CD4-positive, alpha-beta T cell (primary cell): ENCODE data around the gene FGF16. TPM values are rescaled to one million over a fixed set of nuclear protein-coding genes. Genes with fewer than 3 reads are reported as not detected.

Experiments
- ATAC-seq: fragments of 200-7000 bp; cut with Tn5 transposase; one replicate; pipeline ENCODE4 v1.10.0; 2022; ENCODE audit warnings: mild to moderate bottlenecking; ENCODE audit not compliant: poor library complexity
- CTCF ChIA-PET: fragments of 350-600 bp; sonication (Branson Sonifier 250); formaldehyde crosslinking; loops from one replicate; lab custom pipeline; 2021; ENCODE audit warnings: antibody characterized with exemption, inconsistent platforms; lab: Charles Lee
- POLR2A ChIA-PET: fragments of 350-600 bp; sonication (Branson Sonifier 250); formaldehyde crosslinking; loops from one replicate; lab custom pipeline; 2021; ENCODE audit warnings: antibody characterized with exemption, inconsistent platforms; lab: Charles Lee
- DNase-seq, 14 experiments: peaks; one replicate each; pipeline ENCODE4 v3.0.0-alpha.2; 2013 to 2020; ENCODE audit warnings: mixed read lengths in 2 of 14
- H3K27ac ChIP-seq, 2 donors: one replicate each; pipeline versions ENCODE4 v1.5.1 to v1.7.0; 2013; ENCODE audit warnings: low read length in 2 of 2, low read depth in 1 of 2, mild to moderate bottlenecking in 1 of 2
- H3K27me3 ChIP-seq, 2 experiments: 1 replicate in 1 of 2; 2 replicates in 1 of 2; pipeline versions ENCODE4 v1.6.1 to v1.7.0; 2013; ENCODE audit warnings: low read length in 2 of 2, control low read depth in 1 of 2, mild to moderate bottlenecking in 1 of 2, moderate library complexity in 1 of 2; ENCODE audit not compliant: insufficient read depth in 2 of 2, control insufficient read depth in 1 of 2
- H3K36me3 ChIP-seq: one replicate; pipeline ENCODE4 v1.6.1; 2013; ENCODE audit warnings: low read length, control low read depth; ENCODE audit not compliant: insufficient read depth
- H3K4me1 ChIP-seq: one replicate; pipeline ENCODE4 v1.6.1; 2013; ENCODE audit warnings: low read length, control low read depth; ENCODE audit not compliant: insufficient read depth
- H3K4me3 ChIP-seq: one replicate; pipeline ENCODE4 v1.5.1; 2013; ENCODE audit warnings: mild to moderate bottlenecking, low read length, moderate library complexity
- H3K9me3 ChIP-seq, 2 experiments: 1 replicate in 1 of 2; 2 replicates in 1 of 2; pipeline versions ENCODE4 v1.6.1 to v1.7.0; 2013; ENCODE audit warnings: low read length in 2 of 2, mild to moderate bottlenecking in 2 of 2, control low read depth in 1 of 2, moderate library complexity in 1 of 2; ENCODE audit not compliant: control insufficient read depth in 1 of 2, insufficient read depth in 1 of 2
- H3K27ac Mint-ChIP-seq: one replicate; pipeline ENCODE4 v1.8.0; 2020; ENCODE audit warnings: mixed read lengths
- H3K27me3 Mint-ChIP-seq: one replicate; pipeline ENCODE4 v1.8.0; 2021; ENCODE audit warnings: mixed read lengths
- H3K36me3 Mint-ChIP-seq: one replicate; pipeline ENCODE4 v1.8.0; 2021; ENCODE audit warnings: low read depth, mixed read lengths
- H3K4me1 Mint-ChIP-seq: one replicate; pipeline ENCODE4 v1.8.0; 2021; ENCODE audit warnings: low read depth, mixed read lengths
- H3K4me3 Mint-ChIP-seq: one replicate; pipeline ENCODE4 v1.8.0; 2020; ENCODE audit warnings: mild to moderate bottlenecking, mixed read lengths
- H3K9me3 Mint-ChIP-seq: one replicate; pipeline ENCODE4 v1.8.0; 2020; ENCODE audit warnings: mixed read lengths
- CTCF ChIP-seq: fragments of 200-600 bp; IDR thresholded peaks from one replicate; pipeline ENCODE4 v1.8.0; 2022; ENCODE audit warnings: antibody characterized with exemption, mild to moderate bottlenecking
- intact Hi-C, 2 experiments: fragments of 100-400 bp; cut with DNase I in 1 of 2; cut with micrococcal nuclease in 1 of 2; formaldehyde crosslinking; loops; one replicate each; pipeline versions ENCODE4 v1.15.1 to v1.9.0; 2023 to 2025; cut with DNase I, micrococcal nuclease
- total RNA-seq, 174 experiments: library from RNA in 2 of 174; stranded (reverse) in 2 of 174; gene quantifications; one replicate each; pipeline ENCODE4 v1.2.3 and lab custom pipeline; 2021 to 2026

FGF16 gene
- total RNA-seq, 2 experiments from 2014 or later: not detected

- TF ChIP-seq CTCF: no peak
- H3K36me3 Mint-ChIP-seq: no peaks in the 10 kb centered on the region
- DNase-seq: no peak
- Histone ChIP-seq H3K27ac (no peak overlapping the region), H3K4me3 (no peak overlapping the region), H3K4me1 (peaks cover 16% of the 10 kb centered on the region), H3K36me3 (no peaks in the 10 kb centered on the region), H3K9me3 (no peaks in the 10 kb centered on the region), H3K27me3 (peaks cover 10 to 25% of the 10 kb centered on the region in 2 experiments)
- intact Hi-C loops: loop anchor here in 1 of 2 experiments (10.0 kb wide), 1 partner anchor 58 kb away; no protein-coding TSS in a partner anchor
- no peaks in the 10 kb centered on the region for H3K9me3 Mint-ChIP-seq
- CTCF ChIA-PET: no interaction called here
- peaks cover 40% of the 10 kb centered on the region for H3K27me3 Mint-ChIP-seq
- H3K4me1 Mint-ChIP-seq: peaks cover 6% of the 10 kb centered on the region
- no peak overlapping the region for H3K4me3 Mint-ChIP-seq
- no peak for ATAC-seq
- H3K27ac Mint-ChIP-seq: no peak overlapping the region
- POLR2A ChIA-PET: no interaction called here
Observed at GRCh38 chrX:77442728-77443127, 4.5 kb upstream of the FGF16 start.

- intact Hi-C loops: loop anchor here in 1 of 2 experiments (10.0 kb wide), 1 partner anchor 59 kb away; no protein-coding TSS in a partner anchor
- no peak for TF ChIP-seq CTCF
- POLR2A ChIA-PET: no interaction called here
- peaks cover 10 to 25% of the 10 kb centered on the region in 2 experiments for H3K27me3 ChIP-seq
- no peaks in the 10 kb centered on the region for H3K36me3 Mint-ChIP-seq
- no peak overlapping the region for H3K4me3 ChIP-seq
- no peak for DNase-seq
- H3K4me3 Mint-ChIP-seq: no peak overlapping the region
- peaks cover 17% of the 10 kb centered on the region for H3K4me1 ChIP-seq
- no peaks in the 10 kb centered on the region for H3K36me3 ChIP-seq
- no peaks in the 10 kb centered on the region for H3K9me3 Mint-ChIP-seq
- no peak overlapping the region for H3K27ac Mint-ChIP-seq
- H3K4me1 Mint-ChIP-seq: peaks cover 6% of the 10 kb centered on the region
- ATAC-seq: no peak
- CTCF ChIA-PET: no interaction called here
- H3K27ac ChIP-seq: no peak overlapping the region
- H3K9me3 ChIP-seq: no peaks in the 10 kb centered on the region
- H3K27me3 Mint-ChIP-seq: peaks cover 47% of the 10 kb centered on the region
Observed at GRCh38 chrX:77444075-77444474, 3.1 kb upstream of the FGF16 start.

DNA sequence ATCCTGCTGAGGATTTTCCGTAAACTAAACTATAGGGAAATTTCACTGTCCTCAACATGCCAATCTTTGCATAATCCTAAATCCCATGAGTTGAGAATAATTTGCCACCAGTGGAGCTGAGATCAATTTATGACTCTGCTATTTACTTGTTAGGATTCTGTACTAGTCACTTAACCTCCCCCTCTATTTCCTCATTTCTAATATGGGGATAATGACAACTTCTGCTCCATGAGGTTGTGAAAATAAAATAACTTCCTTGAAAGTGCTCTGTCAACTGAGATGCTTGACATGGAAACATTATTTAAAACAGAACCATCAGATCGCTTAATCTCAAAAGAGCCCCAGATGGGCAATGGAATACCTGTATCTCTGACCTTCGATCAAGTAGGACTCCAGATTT lies 2.6 kb upstream of the FGF16 start:
- ATAC-seq (no peak), DNase-seq (no peak)
- Histone ChIP-seq H3K36me3 (no peaks in the 10 kb centered on the region), H3K4me1 (peaks cover 17% of the 10 kb centered on the region), H3K27ac (no peak overlapping the region), H3K27me3 (peaks cover 10 to 25% of the 10 kb centered on the region in 2 experiments), H3K4me3 (no peak overlapping the region), H3K9me3 (no peaks in the 10 kb centered on the region)
- intact Hi-C loops: loop anchor here in 1 of 2 experiments (10.0 kb wide), 1 partner anchor 60 kb away; no protein-coding TSS in a partner anchor
- Mint-ChIP-seq H3K27me3 (peaks cover 47% of the 10 kb centered on the region), H3K4me3 (no peak overlapping the region), H3K36me3 (no peaks in the 10 kb centered on the region), H3K27ac (no peak overlapping the region), H3K4me1 (peaks cover 6% of the 10 kb centered on the region), H3K9me3 (no peaks in the 10 kb centered on the region)
- POLR2A ChIA-PET: no interaction called here
- CTCF ChIA-PET: no interaction called here
- no peak for TF ChIP-seq CTCF
